RWPE1 (cell line): ENCODE data around the gene LGALS3BP.

Experiments
- CTCF ChIA-PET: fragments of 350-600 bp; sonication (Branson Sonifier 250); formaldehyde crosslinking; extraction: SDS; loops from one replicate; lab custom pipeline; 2021; lab: Yijun Ruan, JAX
- POLR2A ChIA-PET: fragments of 400-600 bp; formaldehyde crosslinking; extraction: SDS; loops from one replicate; lab custom pipeline; 2020; ENCODE audit warnings: antibody characterized with exemption; ENCODE audit not compliant: low non-redundant PET; lab: Yijun Ruan, JAX
- DNase-seq: peaks from one replicate; pipeline ENCODE4 v3.0.0; 2012; ENCODE audit warnings: low spot score
- H3K27ac ChIP-seq: fragments of 450-650 bp; 2 replicates; pipeline ENCODE4 v1.5.1; 2017
- TF ChIP-seq, protein P1 (sequence below): fragments of 450-650 bp; conservative IDR thresholded peaks from 2 replicates; pipeline ENCODE4 v1.5.1; 2017; ENCODE audit warnings: low read depth, mild to moderate bottlenecking

LGALS3BP gene

DNA sequence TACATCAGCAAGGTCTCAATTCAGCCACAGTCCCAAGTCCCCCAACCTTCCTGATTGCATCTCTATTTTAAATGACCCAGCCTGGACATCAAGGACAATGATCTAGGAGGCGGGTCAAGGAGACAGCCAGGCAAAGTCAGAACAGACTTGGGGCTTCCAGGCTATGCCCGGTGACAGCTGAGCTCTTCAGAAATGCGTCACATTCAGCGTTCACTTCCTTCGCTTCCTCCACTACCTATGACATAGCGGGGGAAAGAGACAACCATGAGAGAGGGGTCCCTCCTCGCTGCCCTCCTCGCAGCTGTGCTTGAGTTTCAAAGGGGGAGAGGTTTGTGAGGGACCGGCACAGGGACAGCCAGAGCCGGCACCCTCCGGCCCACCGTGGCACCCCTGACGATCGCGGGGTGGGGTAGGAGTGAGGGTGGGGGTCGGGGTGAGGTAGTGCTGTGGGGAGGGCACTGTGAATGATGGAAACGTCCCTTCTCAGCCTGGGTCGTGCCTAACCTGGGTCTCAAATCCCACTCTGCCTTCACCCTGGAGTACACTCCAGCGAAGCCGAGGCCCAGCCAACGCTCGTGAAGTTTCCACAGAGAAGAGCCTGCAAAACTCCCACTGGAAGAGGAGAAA is 12.3 kb upstream of the LGALS3BP start:
- no peak overlapping the region; the same call in 1 of the 2 replicates for H3K27ac ChIP-seq
- DNase-seq, result no peak
- ChIA-PET POLR2A (no interaction called here), CTCF (interaction anchor here (0.6 kb wide), 1 partner anchor 17 kb away, joined by 5 read pairs; the partner anchor contains the start of gene CANT1)
- TF ChIP-seq, protein P1, sequence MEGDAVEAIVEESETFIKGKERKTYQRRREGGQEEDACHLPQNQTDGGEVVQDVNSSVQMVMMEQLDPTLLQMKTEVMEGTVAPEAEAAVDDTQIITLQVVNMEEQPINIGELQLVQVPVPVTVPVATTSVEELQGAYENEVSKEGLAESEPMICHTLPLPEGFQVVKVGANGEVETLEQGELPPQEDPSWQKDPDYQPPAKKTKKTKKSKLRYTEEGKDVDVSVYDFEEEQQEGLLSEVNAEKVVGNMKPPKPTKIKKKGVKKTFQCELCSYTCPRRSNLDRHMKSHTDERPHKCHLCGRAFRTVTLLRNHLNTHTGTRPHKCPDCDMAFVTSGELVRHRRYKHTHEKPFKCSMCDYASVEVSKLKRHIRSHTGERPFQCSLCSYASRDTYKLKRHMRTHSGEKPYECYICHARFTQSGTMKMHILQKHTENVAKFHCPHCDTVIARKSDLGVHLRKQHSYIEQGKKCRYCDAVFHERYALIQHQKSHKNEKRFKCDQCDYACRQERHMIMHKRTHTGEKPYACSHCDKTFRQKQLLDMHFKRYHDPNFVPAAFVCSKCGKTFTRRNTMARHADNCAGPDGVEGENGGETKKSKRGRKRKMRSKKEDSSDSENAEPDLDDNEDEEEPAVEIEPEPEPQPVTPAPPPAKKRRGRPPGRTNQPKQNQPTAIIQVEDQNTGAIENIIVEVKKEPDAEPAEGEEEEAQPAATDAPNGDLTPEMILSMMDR, result no peak

DNA sequence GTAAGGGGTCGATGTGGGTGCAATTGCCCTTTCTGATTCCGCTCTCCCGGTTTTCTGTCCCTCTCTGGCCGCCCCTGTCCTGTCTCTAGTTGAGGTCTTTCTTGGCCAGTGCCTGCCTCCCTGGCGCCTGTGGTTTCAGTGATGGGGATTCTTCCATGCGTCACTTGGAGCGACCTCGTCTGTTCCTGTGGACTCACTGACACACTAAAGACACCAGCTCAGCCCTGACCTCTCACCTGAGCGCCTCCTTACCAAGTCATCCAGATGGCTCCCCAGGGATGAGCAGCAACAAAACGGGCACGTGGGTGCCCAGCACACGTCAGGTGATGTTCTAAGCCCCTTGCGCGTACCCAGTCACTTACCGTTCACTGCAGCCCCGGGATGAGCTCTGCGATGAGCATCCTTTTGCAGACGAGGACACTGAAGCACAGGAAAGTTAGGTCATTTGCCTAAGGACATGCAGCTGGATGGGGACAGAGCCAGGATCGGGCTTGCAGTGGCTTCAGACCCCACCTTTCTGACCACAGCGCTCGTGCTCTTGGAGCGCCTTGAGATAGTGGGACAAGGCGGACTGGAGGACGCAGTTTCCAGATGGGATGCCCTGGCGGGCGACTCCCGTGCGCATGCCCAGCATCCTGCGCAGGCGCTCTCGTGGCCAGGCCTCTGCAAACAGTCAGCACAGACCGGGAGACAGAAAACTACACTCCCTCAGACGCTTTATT is 11.5 kb upstream of the LGALS3BP start:
- ChIA-PET POLR2A (no interaction called here), CTCF (interaction anchor here (0.6 kb wide), 1 partner anchor 18 kb away, joined by 5 read pairs; the partner anchor contains the start of gene CANT1)
- TF ChIP-seq, protein P1, result no peak
- DNase-seq, result no peak
- peak overlapping the region; percentile 5; the same call in 1 of the 2 replicates for H3K27ac ChIP-seq

GRCh38 chr17:78990349-78991016 is 10.8 kb upstream of the LGALS3BP start:
- ChIA-PET POLR2A (no interaction called here), CTCF (no interaction called here)
- 0 out of 2 replicates have a peak overlapping the region, but pooled peaks have one; percentile 3 for H3K27ac ChIP-seq
- no peak for DNase-seq
- TF ChIP-seq, protein P1, result no peak

DNA sequence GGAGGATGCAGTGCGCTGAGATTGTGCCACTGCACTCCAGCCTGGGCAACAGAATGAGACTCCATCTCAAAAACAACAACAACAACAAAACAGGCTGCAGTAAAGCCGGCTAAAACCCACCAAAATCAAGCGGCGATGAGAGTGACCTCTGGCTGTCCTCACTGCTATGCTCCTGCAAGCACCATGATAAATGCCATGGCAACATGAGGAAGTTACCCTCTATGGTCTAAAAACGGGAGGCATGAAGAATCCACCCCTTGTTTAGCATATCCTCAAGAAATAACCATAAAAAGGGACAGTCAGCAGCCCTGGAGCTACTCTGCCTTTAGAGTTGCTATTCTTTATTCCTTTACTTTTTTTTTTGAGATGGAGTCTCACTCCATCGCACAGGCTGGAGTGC is 8.4 kb upstream of the LGALS3BP start:
- POLR2A ChIA-PET, result no interaction called here

GRCh38 chr17:78986649-78987328 is 7.1 kb upstream of the LGALS3BP start:
- CTCF ChIA-PET, result interaction anchor here (0.7 to 1.6 kb wide), 2 partner anchors 121 to 666 kb away, joined by 3 to 6 read pairs; no protein-coding TSS in a partner anchor
- H3K27ac ChIP-seq, result peak overlapping the region; percentile 73
- POLR2A ChIA-PET, result no interaction called here
- TF ChIP-seq, protein P1, result no peak
- no peak for DNase-seq

More for the DNA sequence above, 8.4 kb upstream of the LGALS3BP start:
- CTCF ChIA-PET, result no interaction called here
- H3K27ac ChIP-seq, result peak overlapping the region; percentile 73
- no peak for DNase-seq
- TF ChIP-seq, protein P1, result no peak
